SU-DHL-6 (cell line): ENCODE data around the gene UGT1A4.

Source experiments
- CTCF ChIP-seq: fragments of 200-600 bp; sonication (generic); IDR thresholded peaks from one replicate; pipeline ENCODE4 v1.5.1; 2017; ENCODE audit warnings: antibody characterized with exemption, mild to moderate bottlenecking, low read length, moderate library complexity; ENCODE audit not compliant: insufficient read depth, poor library complexity, severe bottlenecking
- EZH2phosphoT487 ChIP-seq: fragments of 200-600 bp; sonication (generic), shearing (Covaris generic); conservative IDR thresholded peaks from 2 replicates; pipeline ENCODE4 v1.6.1; 2018; ENCODE audit warnings: mild to moderate bottlenecking, antibody characterized with exemption, low read length, moderate library complexity, mixed read lengths

- TF ChIP-seq EZH2phosphoT487 = no peak
- no peak for TF ChIP-seq CTCF
Measured at GRCh38 chr2:233799716-233800115, 81.2 kb downstream of the UGT1A4 start.
